Panc1 (cell line): ENCODE data around the gene ZNF304.

Experiments
- CTCF ChIP-seq: fragments of 450-650 bp; IDR thresholded peaks from 2 replicates; pipeline ENCODE4 v1.5.1; 2017; ENCODE audit warnings: mild to moderate bottlenecking
- REST ChIP-seq, 2 experiments: IDR thresholded peaks; 2 replicates each; pipeline ENCODE4 v1.6.1; 2011 to 2012; ENCODE audit warnings: low read depth in 2 of 2, control low read depth in 1 of 2, low read length in 1 of 2, mild to moderate bottlenecking in 1 of 2, moderate library complexity in 1 of 2; ENCODE audit not compliant: insufficient read depth in 1 of 2

- no peak for TF ChIP-seq REST (IDR thresholded peaks at IDR 0.05; ENCODE audit: insufficient read depth in 1 of 2, low read depth in 2 of 2, low read length in 1 of 2)
- TF ChIP-seq CTCF: no peak
These were observed 38.2 kb downstream of the ZNF304 start for GRCh38 chr19:57389194-57389729.
